Small intestine (tissue), 7 donors: ENCODE data around the gene UNC5C. TPM values are rescaled to one million over a fixed set of nuclear protein-coding genes. Genes with fewer than 3 reads are reported as not detected.

Experiments used
- DNase-seq, 2 donors: peaks; one replicate each; pipeline versions ENCODE4 v3.0.0 to v3.0.0-alpha.2; 2013
- FAIRE-seq: peaks from 2 replicates; lab custom pipeline; 2012; peaks lifted over from hg19 to GRCh38; lab: Jason Lieb, UNC
- H3K27ac ChIP-seq, 3 donors: one replicate each; pipeline ENCODE4 v1.5.1; 2013; ENCODE audit warnings: low read length in 2 of 3, mild to moderate bottlenecking in 2 of 3, control low read depth in 1 of 3, inconsistent platforms in 1 of 3, low read depth in 1 of 3, moderate library complexity in 1 of 3
- H3K27me3 ChIP-seq, 3 donors: one replicate each; pipeline ENCODE4 v1.6.1; 2013; ENCODE audit warnings: low read length in 3 of 3, inconsistent platforms in 1 of 3; ENCODE audit not compliant: control insufficient read depth in 3 of 3, insufficient read depth in 3 of 3
- H3K36me3 ChIP-seq, 3 donors: one replicate each; pipeline ENCODE4 v1.6.1; 2013; ENCODE audit warnings: low read length in 3 of 3, inconsistent platforms in 1 of 3, low read depth in 1 of 3, mild to moderate bottlenecking in 1 of 3, moderate library complexity in 1 of 3; ENCODE audit not compliant: control insufficient read depth in 3 of 3, insufficient read depth in 2 of 3
- H3K4me1 ChIP-seq, 3 donors: one replicate each; pipeline ENCODE4 v1.6.1; 2013; ENCODE audit warnings: low read length in 2 of 3, inconsistent platforms in 1 of 3, low read depth in 1 of 3, mild to moderate bottlenecking in 1 of 3, moderate library complexity in 1 of 3; ENCODE audit not compliant: control insufficient read depth in 3 of 3, insufficient read depth in 2 of 3
- H3K4me3 ChIP-seq, 3 donors: one replicate each; pipeline ENCODE4 v1.5.1; 2013; ENCODE audit warnings: low read length in 3 of 3, control low read depth in 1 of 3, inconsistent platforms in 1 of 3, low read depth in 1 of 3, mild to moderate bottlenecking in 1 of 3, moderate library complexity in 1 of 3
- H3K9me3 ChIP-seq, 2 donors: one replicate each; pipeline ENCODE4 v1.6.1; 2013; ENCODE audit warnings: low read depth in 1 of 2, low read length in 1 of 2; ENCODE audit not compliant: control insufficient read depth in 2 of 2, insufficient read depth in 1 of 2
- WGBS, 3 donors: extraction: QIAGEN DNeasy Blood & Tissue Kit; methylation state at CpG; one replicate each; pipeline ENCODE4 v1.1.7; 2013; 5-methylcytosine and 5-hydroxymethylcytosine counted together
- polyA plus RNA-seq, 4 donors: library from polyadenylated mRNA; stranded (reverse) in 3 of 4; unstranded in 1 of 4; fragments of 200-250 nt in 3 of 4; fragments of 120-200 nt in 1 of 4; gene quantifications; one replicate each; pipeline versions ENCODE4 v1.2.1 to v1.2.3, GENCODE V29; 2013
- donor health status: healthy with polysubstance abuse.
- donor health status: control.
- donor health status: control.
- donor health status: Bipolar disorder and iron deficiency.
- donor health status: healthy.

Gene UNC5C
- polyA plus RNA-seq, 4 donors = under 0.01 to 2.9 (median 1.1) TPM; not detected in 1

DNA sequence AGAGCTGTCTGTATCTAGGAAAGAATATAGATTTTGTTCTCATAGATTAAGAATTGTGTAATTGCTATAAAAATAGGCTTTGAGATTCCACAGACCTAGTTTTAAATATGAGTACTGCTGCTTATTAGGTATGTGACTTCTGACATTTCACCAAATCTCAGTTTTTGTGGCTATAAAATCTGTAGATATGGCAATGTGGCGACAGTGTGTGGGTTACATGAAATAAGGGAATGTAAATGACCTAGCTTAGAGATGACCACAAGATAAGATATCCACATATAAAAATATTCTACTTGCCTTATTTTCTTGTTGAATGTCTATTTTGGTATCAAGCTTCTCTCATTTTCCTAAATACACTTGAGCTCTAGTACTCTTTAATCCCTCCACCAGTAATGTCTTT is 193.8 kb downstream of the UNC5C start:
- H3K4me1 ChIP-seq = no peaks in the 10 kb centered on the region
- WGBS, 3 donors = 65 to 84% (median 71%) methylated on average over 1 of the region's 1 CpG
- no peaks in the 10 kb centered on the region for H3K36me3 ChIP-seq
- H3K9me3 ChIP-seq = no peaks in the 10 kb centered on the region
- DNase-seq = no peak
- no peak overlapping the region for H3K4me3 ChIP-seq
- FAIRE-seq = no peak
- no peak overlapping the region for H3K27ac ChIP-seq
- no peaks in the 10 kb centered on the region for H3K27me3 ChIP-seq

DNA sequence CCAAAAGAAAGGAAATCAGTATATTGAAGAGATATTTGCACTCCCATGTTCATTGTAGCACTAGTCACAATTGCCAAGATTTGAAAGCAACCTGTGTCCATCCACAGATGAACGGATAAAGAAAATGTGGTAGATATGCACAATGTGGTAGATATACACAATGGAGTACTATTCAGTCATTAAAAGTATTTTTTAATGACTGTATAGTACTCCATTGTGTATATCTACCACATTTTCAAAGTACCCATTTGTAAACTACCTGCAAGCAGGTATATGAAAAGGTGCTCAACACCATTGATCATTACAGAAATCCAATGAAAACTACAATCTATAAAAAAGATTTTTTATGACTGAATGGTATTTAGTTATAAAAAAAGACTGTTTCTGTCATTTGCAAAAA is 200.4 kb downstream of the UNC5C start:
- no peak for DNase-seq
- no peak overlapping the region for H3K27ac ChIP-seq
- no peak for FAIRE-seq
- 79 to 86% (median 84%) methylated on average over 1 of the region's 1 CpG for WGBS, 3 donors
- no peaks in the 10 kb centered on the region for H3K9me3 ChIP-seq
- no peaks in the 10 kb centered on the region for H3K27me3 ChIP-seq
- H3K4me3 ChIP-seq = no peak overlapping the region
- no peaks in the 10 kb centered on the region for H3K36me3 ChIP-seq
- no peaks in the 10 kb centered on the region for H3K4me1 ChIP-seq

DNA sequence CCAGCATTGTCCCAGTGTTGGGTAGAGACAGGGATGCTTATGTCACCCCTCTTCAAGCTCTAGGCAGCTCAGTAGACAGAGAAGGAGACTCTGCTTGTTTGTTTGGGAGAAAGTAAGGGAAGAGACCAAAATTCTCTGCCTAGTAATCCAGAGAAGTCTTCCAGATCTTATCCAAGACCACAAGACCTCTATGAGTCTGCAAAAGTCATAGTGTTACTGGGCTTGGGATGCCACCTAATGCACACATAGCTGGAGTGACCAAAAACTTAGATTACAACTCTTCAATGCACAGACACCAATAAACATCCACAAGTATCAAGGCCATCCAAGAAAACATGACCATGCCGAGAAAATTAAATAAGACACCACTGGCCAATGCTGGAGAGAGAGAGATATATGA is 205.5 kb downstream of the UNC5C start:
- no peak for DNase-seq
- no peak for FAIRE-seq
- no peak overlapping the region for H3K4me3 ChIP-seq
- H3K9me3 ChIP-seq = peaks cover 0 to 3% of the 10 kb centered on the region in 2 donors
- H3K27me3 ChIP-seq = no peaks in the 10 kb centered on the region
- no peaks in the 10 kb centered on the region for H3K36me3 ChIP-seq
- 90 to 94% (median 93%) methylated on average over 1 of the region's 1 CpG for WGBS, 3 donors
- H3K27ac ChIP-seq = no peak overlapping the region
- H3K4me1 ChIP-seq = no peaks in the 10 kb centered on the region

DNA sequence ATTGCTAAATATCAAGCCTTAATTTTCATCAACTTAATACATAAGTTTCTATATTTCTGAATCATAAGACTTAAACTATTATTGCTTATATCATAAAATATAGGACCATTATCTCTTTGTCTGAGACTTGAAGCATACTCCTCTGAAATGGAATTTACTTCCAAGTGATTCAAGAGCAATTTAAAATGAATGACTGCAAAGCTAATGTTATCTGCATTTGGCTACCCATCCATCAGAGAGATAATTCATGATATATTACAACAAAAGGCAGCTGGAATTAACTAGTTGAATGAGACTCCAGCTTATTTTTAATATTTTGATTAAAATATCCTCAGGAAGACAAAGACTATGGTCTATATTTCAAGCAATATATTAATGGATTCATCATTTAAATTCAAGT is 208.6 kb downstream of the UNC5C start:
- peaks cover 0 to 3% of the 10 kb centered on the region in 2 donors for H3K9me3 ChIP-seq
- no peak overlapping the region for H3K27ac ChIP-seq
- H3K27me3 ChIP-seq = no peaks in the 10 kb centered on the region
- no peaks in the 10 kb centered on the region for H3K4me1 ChIP-seq
- DNase-seq = no peak
- H3K36me3 ChIP-seq = no peaks in the 10 kb centered on the region
- no peak for FAIRE-seq
- no peak overlapping the region for H3K4me3 ChIP-seq

DNA sequence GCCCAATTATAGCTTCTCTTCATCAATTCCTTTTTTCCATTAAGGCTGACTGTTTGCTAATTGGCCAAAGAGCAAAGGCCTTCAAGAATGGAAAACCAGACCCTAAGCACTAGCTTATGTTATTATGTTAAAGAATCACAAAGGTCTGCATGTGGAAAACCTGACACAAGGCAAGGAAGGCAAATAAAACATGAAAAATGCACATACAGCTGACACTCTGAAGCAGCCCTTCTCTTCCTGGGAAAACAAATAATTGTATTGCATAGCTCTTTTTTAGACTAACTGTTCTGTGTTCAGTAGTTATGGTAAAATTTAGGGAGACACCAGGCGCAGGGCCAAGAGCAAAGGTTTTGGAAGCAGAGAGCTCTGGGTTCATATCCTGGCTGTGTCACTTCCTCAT is 223.1 kb downstream of the UNC5C start:
- H3K27ac ChIP-seq = no peak overlapping the region
- FAIRE-seq (no peak), DNase-seq (no peak)
- peaks cover 0 to 6% of the 10 kb centered on the region in 2 donors for H3K9me3 ChIP-seq
- no peaks in the 10 kb centered on the region for H3K36me3 ChIP-seq
- H3K4me1 ChIP-seq = no peaks in the 10 kb centered on the region
- H3K27me3 ChIP-seq = no peaks in the 10 kb centered on the region
- no peak overlapping the region for H3K4me3 ChIP-seq
- WGBS, 3 donors = 76 to 92% (median 88%) methylated on average over 1 of the region's 1 CpG

DNA sequence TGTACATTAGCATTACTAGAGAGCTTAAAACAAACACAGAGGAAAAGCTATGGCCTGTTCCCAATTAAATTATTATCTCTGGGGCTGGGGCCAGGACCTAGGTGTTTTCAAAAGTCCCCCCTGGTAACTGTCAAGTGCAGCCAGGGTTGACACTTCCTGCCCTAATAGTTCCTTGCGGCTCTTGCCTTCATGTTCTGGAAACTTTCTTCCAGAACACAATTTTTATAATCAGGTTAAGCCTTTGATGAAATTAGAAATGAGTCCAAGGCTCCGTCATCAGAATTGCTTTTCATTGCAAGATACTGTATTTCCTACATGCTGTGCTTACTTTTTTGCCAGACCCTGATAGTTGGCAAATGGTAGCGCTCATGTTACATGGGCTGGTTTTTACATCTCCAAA is 229.6 kb downstream of the UNC5C start:
- Histone ChIP-seq H3K27me3 (no peaks in the 10 kb centered on the region), H3K4me3 (no peak overlapping the region), H3K9me3 (peaks cover 0 to 2% of the 10 kb centered on the region in 2 donors), H3K4me1 (no peaks in the 10 kb centered on the region), H3K36me3 (no peaks in the 10 kb centered on the region), H3K27ac (no peak overlapping the region)
- no peak for DNase-seq
- no peak for FAIRE-seq
- WGBS, 3 donors = 88 to 92% (median 88%) methylated on average over 3 of the region's 3 CpGs

DNA sequence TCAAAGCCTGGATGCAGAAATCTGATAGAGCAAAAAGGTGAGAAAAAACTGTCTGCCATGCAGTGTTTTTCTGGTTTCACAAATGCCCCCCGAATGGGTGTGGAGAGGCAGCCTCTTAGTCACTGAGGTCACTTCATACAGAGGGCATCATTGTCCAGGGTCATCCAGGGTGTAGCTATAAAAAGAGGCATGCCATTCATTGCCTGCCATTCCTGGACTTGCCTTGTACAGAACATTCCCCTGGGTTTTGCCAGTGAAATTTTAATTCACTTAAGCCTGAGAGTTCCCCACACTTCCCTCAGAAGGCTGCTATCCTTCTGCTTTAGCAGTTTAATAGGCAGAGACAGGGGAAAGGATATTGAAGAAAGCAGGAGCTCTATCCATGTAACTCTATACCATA is 230.3 kb downstream of the UNC5C start:
- no peak overlapping the region for H3K27ac ChIP-seq
- H3K4me1 ChIP-seq = no peaks in the 10 kb centered on the region
- no peaks in the 10 kb centered on the region for H3K36me3 ChIP-seq
- H3K4me3 ChIP-seq = no peak overlapping the region
- no peaks in the 10 kb centered on the region for H3K9me3 ChIP-seq
- 55 to 86% (median 78%) methylated on average over 1 of the region's 1 CpG for WGBS, 3 donors
- no peaks in the 10 kb centered on the region for H3K27me3 ChIP-seq
- DNase-seq = no peak
- no peak for FAIRE-seq

DNA sequence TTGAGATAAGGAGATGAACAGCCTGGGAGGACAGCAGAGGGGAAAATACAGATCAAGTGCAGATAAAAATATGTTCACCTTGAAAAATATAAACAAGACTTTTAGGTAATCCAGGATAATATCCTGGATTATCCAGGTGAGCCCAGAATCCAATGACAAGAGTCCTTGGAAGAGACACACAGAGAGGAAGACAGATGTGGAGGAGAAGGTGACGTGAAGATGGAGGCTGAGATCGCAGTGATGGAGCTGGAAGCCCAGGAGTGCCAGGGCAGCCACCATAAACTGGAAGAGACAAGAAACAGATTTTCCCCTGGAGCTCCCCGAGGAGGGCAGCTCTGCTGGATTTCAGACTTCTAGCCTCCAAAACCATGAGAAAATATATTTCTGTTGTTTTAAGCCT is 230.7 kb downstream of the UNC5C start:
- WGBS, 3 donors = 77 to 83% (median 81%) methylated on average over 3 of the region's 3 CpGs
- Histone ChIP-seq H3K27me3 (no peaks in the 10 kb centered on the region), H3K9me3 (no peaks in the 10 kb centered on the region), H3K27ac (no peak overlapping the region), H3K4me1 (no peaks in the 10 kb centered on the region), H3K4me3 (no peak overlapping the region), H3K36me3 (no peaks in the 10 kb centered on the region)
- DNase-seq (no peak), FAIRE-seq (no peak)

DNA sequence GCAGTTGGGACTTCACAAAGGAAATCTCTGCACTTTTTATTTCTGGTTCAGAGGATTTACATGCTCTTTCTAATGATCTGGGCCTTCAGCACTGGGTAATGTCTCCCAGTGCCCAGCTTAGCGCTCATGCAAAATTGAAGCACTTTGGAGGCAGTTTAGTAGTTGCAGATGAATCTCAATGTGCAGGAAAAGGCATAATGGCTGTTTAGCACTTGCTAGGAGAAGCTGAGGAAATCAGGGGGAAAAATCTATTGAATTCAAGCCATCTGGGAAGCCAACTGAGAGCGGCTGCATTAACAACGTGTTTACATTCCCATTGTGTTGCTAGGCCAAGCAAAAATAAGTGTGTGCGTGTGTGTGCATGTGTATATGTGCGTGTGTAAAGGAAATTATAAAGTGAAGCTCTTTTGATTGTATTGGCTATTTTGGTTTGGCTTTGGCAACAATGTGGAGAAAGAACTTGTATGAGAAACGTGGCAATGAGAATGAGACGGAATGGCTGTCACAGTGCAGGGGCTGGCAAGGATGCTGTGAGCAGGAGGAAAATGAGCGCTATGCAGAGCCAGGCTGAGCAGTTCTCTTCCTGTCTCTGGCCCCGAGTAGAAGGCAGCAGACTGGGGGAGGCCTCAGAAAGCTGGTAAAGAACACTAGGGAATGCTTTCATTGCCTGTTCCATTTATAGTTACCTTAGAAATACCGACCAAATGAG is 231.5 kb downstream of the UNC5C start:
- Histone ChIP-seq H3K27me3 (no peaks in the 10 kb centered on the region), H3K27ac (no peak overlapping the region), H3K9me3 (no peaks in the 10 kb centered on the region), H3K4me1 (no peaks in the 10 kb centered on the region), H3K36me3 (no peaks in the 10 kb centered on the region), H3K4me3 (no peak overlapping the region)
- FAIRE-seq = no peak
- DNase-seq = no peak
- 61 to 74% (median 66%) methylated on average over 10 of the region's 10 CpGs for WGBS, 3 donors
